GM12875 (cell line): Measurements from ENCODE around the gene PTPRG.

ENCODE experiments used
- H3K4me3 ChIP-seq: one replicate; pipeline ENCODE4 v1.5.1; 2011; ENCODE audit warnings: low read depth, low read length, control low read depth
- TF ChIP-seq, protein P1 (sequence below): IDR thresholded peaks from 2 replicates; pipeline ENCODE4 v1.5.1; 2011; ENCODE audit warnings: low read depth, mild to moderate bottlenecking, control low read depth, inconsistent platforms, low read length, moderate library complexity, borderline replicate concordance; ENCODE audit not compliant: insufficient read depth

The PTPRG gene

DNA sequence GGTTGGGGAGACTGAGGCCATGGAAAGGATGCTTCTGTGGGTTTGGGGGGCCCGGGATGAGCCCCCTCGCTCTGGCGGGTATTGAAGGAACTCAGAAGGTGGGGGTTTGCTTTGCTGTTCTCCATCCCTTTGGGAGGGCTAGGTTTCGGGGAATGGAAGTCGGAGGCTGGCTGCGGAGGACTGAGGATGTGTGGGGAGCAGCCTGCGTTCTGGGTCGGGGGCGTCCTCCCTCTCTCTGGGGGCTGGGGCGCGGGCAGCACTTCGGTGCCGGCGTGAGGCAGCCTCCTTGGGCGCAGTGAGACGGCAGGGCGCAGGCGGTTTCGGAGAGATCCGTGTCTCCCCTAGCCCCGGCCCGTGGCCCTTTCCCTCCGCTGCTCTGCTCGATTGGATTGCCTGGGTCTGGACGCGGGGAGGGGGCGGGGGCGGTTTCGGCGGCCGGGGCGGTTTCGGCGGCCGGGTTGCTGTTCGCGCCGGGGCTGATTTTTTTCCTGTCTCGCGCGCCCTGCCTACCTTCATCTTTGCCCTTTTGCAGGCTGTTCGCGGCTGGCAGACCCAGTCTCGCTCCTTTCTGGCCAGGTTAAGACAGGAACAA lies 1.4 kb downstream of the PTPRG start:
- no peak overlapping the region for H3K4me3 ChIP-seq
- TF ChIP-seq, protein P1, sequence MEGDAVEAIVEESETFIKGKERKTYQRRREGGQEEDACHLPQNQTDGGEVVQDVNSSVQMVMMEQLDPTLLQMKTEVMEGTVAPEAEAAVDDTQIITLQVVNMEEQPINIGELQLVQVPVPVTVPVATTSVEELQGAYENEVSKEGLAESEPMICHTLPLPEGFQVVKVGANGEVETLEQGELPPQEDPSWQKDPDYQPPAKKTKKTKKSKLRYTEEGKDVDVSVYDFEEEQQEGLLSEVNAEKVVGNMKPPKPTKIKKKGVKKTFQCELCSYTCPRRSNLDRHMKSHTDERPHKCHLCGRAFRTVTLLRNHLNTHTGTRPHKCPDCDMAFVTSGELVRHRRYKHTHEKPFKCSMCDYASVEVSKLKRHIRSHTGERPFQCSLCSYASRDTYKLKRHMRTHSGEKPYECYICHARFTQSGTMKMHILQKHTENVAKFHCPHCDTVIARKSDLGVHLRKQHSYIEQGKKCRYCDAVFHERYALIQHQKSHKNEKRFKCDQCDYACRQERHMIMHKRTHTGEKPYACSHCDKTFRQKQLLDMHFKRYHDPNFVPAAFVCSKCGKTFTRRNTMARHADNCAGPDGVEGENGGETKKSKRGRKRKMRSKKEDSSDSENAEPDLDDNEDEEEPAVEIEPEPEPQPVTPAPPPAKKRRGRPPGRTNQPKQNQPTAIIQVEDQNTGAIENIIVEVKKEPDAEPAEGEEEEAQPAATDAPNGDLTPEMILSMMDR, result no peak

DNA sequence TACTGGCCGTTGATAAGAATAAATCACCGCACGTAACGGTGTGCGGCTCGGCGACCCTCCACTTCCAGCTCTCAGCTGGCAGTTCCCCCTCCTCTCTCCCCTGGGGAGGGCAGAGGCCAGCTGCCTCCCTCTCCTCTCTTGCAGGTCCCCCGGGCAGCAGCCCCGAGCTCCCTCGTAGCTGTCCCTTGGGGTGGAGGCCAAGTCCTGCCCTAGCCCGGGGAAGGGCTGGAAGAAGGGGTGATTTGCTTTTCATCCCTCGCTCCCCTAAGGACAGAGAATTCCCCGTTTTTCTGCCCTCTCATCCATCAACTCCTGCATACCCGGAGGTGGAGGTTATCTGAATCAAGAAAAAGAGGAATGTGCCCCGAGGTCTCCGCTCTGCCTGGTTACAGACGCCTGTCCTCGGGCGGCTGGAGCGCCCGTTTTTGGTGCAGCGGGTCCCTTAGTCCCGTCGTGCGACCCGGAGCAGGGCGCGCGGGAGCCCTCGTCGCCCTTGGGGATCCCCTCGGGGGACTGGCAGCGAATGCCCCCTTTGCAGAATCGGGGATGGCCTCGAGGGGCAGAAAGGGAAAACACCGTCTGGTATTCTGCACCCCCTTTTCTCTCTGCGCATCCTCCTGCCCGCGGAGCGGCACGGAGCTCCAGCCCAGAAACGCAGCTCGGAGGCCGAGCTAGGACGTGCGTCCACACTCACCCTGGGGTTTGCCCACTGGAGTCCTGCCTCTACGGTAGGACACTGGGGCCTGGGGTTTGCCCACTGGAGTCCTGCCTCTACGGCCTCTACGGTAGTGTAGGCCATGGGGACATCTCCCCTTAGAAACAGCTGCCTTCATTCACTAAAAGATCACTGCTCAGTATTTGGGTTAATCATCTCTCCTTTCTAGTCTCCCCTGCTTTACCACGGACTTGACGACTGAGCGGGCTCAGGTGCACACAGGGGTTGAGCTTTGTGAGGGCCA lies 2.2 kb downstream of the PTPRG start:
- H3K4me3 ChIP-seq, result no peak overlapping the region
- TF ChIP-seq, protein P1, result no peak

GRCh38 chr3:61564395-61565059 lies 3.2 kb downstream of the PTPRG start:
- no peak overlapping the region for H3K4me3 ChIP-seq
- TF ChIP-seq, protein P1, result peak; percentile 63

GRCh38 chr3:61565569-61565968 lies 4.2 kb downstream of the PTPRG start:
- no peak overlapping the region for H3K4me3 ChIP-seq
- TF ChIP-seq, protein P1, result no peak

- TF ChIP-seq, protein P1, result no peak
- no peak overlapping the region for H3K4me3 ChIP-seq
These were observed 6.8 kb downstream of the PTPRG start for GRCh38 chr3:61568127-61568526.

DNA sequence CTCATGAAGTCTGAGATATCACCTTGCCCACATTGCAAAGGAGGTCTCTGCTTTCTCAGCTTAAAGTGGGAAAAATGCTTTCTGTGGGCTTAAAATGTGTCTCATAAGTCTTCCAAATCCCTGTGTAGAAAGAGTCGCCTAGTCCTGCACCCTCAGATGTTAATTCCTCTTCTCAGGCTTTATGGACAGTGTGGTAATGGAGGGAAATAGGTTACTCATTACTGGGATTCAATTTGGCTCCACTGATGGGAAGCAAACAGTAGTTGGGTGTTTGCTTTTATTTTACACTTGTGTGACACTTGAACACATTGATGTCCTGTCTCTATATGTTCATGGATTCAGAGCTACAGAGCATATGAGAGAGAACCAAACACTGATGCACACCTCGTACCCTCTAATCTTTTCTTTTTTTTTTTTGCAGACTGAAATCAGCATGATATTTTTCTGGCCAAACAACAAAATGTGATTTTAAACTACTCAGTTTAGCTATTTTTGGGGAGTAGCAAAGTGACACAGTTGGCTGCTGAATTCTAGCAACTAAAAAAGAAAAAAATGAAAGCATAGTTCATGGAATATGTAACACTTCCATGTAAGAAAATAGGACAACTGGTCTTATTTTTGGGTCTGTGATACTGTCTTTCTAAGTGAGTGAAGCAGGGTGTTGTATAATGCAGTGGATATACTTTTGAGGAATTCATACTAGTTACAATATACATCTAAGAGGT lies 8.6 kb downstream of the PTPRG start:
- H3K4me3 ChIP-seq, result no peak overlapping the region
- TF ChIP-seq, protein P1, result no peak
